WTC11 (cell line): ENCODE results near the gene PROK2. TPM values are rescaled to one million over a fixed set of nuclear protein-coding genes. Genes with fewer than 3 reads are reported as not detected.
A peak's percentile ranks its signal among the peaks of the same experiment; 100 is the strongest.

Experiments
- E2F5 ChIP-seq: sonication (generic); formaldehyde crosslinking; IDR thresholded peaks from 2 replicates; pipeline ENCODE4 v1.8.1; 2022; ENCODE audit warnings: mild to moderate bottlenecking, moderate library complexity, missing genetic modification reagents
- FOXP1 ChIP-seq: sonication (generic); formaldehyde crosslinking; IDR thresholded peaks from 2 replicates; pipeline ENCODE4 v1.8.0; 2022; ENCODE audit warnings: missing genetic modification reagents, mild to moderate bottlenecking, moderate library complexity, borderline replicate concordance
- FOXP4 ChIP-seq: sonication (generic); formaldehyde crosslinking; IDR thresholded peaks from 2 replicates; pipeline ENCODE4 v1.8.0; 2022; ENCODE audit warnings: mild to moderate bottlenecking, missing genetic modification reagents
- HMGA2 ChIP-seq: fragments of 250-450 bp; sonication (Bioruptor Pico); IDR thresholded peaks from 2 replicates; pipeline ENCODE4 v1.4.0; 2021; ENCODE audit warnings: mild to moderate bottlenecking, moderate library complexity
- JUN ChIP-seq: sonication (generic); formaldehyde crosslinking; IDR thresholded peaks from 2 replicates; pipeline ENCODE4 v1.8.0; 2023; ENCODE audit warnings: mild to moderate bottlenecking, missing genetic modification reagents
- KAT7 ChIP-seq: sonication (generic); formaldehyde crosslinking; IDR thresholded peaks from 2 replicates; pipeline ENCODE4 v1.8.1; 2023; ENCODE audit warnings: missing genetic modification reagents, mild to moderate bottlenecking, borderline replicate concordance
- SP1 ChIP-seq: sonication (generic); formaldehyde crosslinking; conservative IDR thresholded peaks from 2 replicates; pipeline ENCODE4 v1.8.1; 2022; ENCODE audit warnings: missing genetic modification reagents
- TP53 ChIP-seq: sonication (generic); formaldehyde crosslinking; IDR thresholded peaks from 2 replicates; pipeline ENCODE4 v1.8.1; 2023; ENCODE audit warnings: mild to moderate bottlenecking, missing genetic modification reagents
- ZNF263 ChIP-seq: sonication (generic); formaldehyde crosslinking; IDR thresholded peaks from 2 replicates; pipeline ENCODE4 v1.8.1; 2022; ENCODE audit warnings: low read depth, mild to moderate bottlenecking, moderate library complexity, missing genetic modification reagents
- total RNA-seq: library from RNA; stranded (reverse); gene quantifications from 3 replicates; pipeline ENCODE4 v1.2.3, GENCODE V29; 2021
- TF ChIP-seq, protein P1 (sequence below): sonication (generic); formaldehyde crosslinking; IDR thresholded peaks from 2 replicates; pipeline ENCODE4 v1.8.0; 2023; ENCODE audit warnings: missing genetic modification reagents, mild to moderate bottlenecking, borderline replicate concordance
- TF ChIP-seq, protein P2 (sequence below): sonication (generic); formaldehyde crosslinking; IDR thresholded peaks from 2 replicates; pipeline ENCODE4 v1.8.1; 2023; ENCODE audit warnings: mild to moderate bottlenecking, moderate library complexity, missing genetic modification reagents
- TF ChIP-seq, protein P3 (sequence below): sonication (generic); formaldehyde crosslinking; conservative IDR thresholded peaks from 2 replicates; pipeline ENCODE4 v1.8.1; 2023; ENCODE audit warnings: mild to moderate bottlenecking, low read depth, missing genetic modification reagents, moderate library complexity
- TF ChIP-seq, protein P4 (sequence below): sonication (generic); formaldehyde crosslinking; IDR thresholded peaks from 2 replicates; pipeline ENCODE4 v1.8.0; 2022; ENCODE audit warnings: mild to moderate bottlenecking, missing genetic modification reagents
- TF ChIP-seq, protein P5 (sequence below): sonication (generic); formaldehyde crosslinking; IDR thresholded peaks from 2 replicates; pipeline ENCODE4 v1.8.1; 2022; ENCODE audit warnings: low read depth, mild to moderate bottlenecking, moderate library complexity, missing genetic modification reagents, borderline replicate concordance
- TF ChIP-seq, protein P6 (sequence below): sonication (generic); formaldehyde crosslinking; IDR thresholded peaks from 2 replicates; pipeline ENCODE4 v1.8.0; 2022; ENCODE audit warnings: mild to moderate bottlenecking, missing genetic modification reagents

Gene PROK2
- total RNA-seq, 1 experiment from 2014 or later: 0.92 TPM

DNA sequence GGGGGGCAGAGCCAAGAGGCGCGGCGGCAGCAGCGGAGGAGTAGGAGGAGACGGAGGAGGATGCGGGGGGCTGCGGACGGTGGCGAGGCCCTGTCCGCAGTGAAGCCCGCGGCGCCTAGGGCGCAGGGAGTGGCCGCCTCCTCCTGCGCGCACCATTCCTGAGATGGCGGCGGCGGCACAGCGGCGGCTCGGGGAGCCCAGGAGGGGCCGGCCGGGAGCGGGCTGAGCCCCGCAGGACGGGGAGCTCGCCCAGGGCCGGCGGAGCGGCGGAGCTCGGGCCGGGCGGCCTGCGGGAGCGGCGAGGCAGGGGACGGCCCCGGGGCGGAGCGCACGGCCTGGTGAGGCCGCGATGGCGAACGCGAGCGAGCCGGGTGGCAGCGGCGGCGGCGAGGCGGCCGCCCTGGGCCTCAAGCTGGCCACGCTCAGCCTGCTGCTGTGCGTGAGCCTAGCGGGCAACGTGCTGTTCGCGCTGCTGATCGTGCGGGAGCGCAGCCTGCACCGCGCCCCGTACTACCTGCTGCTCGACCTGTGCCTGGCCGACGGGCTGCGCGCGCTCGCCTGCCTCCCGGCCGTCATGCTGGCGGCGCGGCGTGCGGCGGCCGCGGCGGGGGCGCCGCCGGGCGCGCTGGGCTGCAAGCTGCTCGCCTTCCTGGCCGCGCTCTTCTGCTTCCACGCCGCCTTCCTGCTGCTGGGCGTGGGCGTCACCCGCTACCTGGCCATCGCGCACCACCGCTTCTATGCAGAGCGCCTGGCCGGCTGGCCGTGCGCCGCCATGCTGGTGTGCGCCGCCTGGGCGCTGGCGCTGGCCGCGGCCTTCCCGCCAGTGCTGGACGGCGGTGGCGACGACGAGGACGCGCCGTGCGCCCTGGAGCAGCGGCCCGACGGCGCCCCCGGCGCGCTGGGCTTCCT is 31.0 kb downstream of the PROK2 start, which contains the start of gene GPR27 (continued):
- TF ChIP-seq, protein P1, sequence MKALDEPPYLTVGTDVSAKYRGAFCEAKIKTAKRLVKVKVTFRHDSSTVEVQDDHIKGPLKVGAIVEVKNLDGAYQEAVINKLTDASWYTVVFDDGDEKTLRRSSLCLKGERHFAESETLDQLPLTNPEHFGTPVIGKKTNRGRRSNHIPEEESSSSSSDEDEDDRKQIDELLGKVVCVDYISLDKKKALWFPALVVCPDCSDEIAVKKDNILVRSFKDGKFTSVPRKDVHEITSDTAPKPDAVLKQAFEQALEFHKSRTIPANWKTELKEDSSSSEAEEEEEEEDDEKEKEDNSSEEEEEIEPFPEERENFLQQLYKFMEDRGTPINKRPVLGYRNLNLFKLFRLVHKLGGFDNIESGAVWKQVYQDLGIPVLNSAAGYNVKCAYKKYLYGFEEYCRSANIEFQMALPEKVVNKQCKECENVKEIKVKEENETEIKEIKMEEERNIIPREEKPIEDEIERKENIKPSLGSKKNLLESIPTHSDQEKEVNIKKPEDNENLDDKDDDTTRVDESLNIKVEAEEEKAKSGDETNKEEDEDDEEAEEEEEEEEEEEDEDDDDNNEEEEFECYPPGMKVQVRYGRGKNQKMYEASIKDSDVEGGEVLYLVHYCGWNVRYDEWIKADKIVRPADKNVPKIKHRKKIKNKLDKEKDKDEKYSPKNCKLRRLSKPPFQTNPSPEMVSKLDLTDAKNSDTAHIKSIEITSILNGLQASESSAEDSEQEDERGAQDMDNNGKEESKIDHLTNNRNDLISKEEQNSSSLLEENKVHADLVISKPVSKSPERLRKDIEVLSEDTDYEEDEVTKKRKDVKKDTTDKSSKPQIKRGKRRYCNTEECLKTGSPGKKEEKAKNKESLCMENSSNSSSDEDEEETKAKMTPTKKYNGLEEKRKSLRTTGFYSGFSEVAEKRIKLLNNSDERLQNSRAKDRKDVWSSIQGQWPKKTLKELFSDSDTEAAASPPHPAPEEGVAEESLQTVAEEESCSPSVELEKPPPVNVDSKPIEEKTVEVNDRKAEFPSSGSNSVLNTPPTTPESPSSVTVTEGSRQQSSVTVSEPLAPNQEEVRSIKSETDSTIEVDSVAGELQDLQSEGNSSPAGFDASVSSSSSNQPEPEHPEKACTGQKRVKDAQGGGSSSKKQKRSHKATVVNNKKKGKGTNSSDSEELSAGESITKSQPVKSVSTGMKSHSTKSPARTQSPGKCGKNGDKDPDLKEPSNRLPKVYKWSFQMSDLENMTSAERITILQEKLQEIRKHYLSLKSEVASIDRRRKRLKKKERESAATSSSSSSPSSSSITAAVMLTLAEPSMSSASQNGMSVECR (CRISPR knock-in tag): 0 out of 2 replicates have a peak, but pooled peaks have one; percentile 47
- TF ChIP-seq SP1 (CRISPR knock-in tag): peak; percentile 64
- TF ChIP-seq, protein P2, sequence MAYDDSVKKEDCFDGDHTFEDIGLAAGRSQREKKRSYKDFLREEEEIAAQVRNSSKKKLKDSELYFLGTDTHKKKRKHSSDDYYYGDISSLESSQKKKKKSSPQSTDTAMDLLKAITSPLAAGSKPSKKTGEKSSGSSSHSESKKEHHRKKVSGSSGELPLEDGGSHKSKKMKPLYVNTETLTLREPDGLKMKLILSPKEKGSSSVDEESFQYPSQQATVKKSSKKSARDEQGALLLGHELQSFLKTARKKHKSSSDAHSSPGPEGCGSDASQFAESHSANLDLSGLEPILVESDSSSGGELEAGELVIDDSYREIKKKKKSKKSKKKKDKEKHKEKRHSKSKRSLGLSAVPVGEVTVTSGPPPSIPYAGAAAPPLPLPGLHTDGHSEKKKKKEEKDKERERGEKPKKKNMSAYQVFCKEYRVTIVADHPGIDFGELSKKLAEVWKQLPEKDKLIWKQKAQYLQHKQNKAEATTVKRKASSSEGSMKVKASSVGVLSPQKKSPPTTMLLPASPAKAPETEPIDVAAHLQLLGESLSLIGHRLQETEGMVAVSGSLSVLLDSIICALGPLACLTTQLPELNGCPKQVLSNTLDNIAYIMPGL (CRISPR knock-in tag): peak; percentile 70; the same call in 1 of the 2 replicates
- no peak for TF ChIP-seq HMGA2
- TF ChIP-seq FOXP4 (CRISPR knock-in tag): peak; percentile 91
- TF ChIP-seq, protein P3, sequence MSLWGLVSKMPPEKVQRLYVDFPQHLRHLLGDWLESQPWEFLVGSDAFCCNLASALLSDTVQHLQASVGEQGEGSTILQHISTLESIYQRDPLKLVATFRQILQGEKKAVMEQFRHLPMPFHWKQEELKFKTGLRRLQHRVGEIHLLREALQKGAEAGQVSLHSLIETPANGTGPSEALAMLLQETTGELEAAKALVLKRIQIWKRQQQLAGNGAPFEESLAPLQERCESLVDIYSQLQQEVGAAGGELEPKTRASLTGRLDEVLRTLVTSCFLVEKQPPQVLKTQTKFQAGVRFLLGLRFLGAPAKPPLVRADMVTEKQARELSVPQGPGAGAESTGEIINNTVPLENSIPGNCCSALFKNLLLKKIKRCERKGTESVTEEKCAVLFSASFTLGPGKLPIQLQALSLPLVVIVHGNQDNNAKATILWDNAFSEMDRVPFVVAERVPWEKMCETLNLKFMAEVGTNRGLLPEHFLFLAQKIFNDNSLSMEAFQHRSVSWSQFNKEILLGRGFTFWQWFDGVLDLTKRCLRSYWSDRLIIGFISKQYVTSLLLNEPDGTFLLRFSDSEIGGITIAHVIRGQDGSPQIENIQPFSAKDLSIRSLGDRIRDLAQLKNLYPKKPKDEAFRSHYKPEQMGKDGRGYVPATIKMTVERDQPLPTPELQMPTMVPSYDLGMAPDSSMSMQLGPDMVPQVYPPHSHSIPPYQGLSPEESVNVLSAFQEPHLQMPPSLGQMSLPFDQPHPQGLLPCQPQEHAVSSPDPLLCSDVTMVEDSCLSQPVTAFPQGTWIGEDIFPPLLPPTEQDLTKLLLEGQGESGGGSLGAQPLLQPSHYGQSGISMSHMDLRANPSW (CRISPR knock-in tag): no peak
- TF ChIP-seq, protein P4, sequence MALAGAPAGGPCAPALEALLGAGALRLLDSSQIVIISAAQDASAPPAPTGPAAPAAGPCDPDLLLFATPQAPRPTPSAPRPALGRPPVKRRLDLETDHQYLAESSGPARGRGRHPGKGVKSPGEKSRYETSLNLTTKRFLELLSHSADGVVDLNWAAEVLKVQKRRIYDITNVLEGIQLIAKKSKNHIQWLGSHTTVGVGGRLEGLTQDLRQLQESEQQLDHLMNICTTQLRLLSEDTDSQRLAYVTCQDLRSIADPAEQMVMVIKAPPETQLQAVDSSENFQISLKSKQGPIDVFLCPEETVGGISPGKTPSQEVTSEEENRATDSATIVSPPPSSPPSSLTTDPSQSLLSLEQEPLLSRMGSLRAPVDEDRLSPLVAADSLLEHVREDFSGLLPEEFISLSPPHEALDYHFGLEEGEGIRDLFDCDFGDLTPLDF (CRISPR knock-in tag): no peak
- no peak for TF ChIP-seq E2F5 (CRISPR knock-in tag)
- TF ChIP-seq, protein P5, sequence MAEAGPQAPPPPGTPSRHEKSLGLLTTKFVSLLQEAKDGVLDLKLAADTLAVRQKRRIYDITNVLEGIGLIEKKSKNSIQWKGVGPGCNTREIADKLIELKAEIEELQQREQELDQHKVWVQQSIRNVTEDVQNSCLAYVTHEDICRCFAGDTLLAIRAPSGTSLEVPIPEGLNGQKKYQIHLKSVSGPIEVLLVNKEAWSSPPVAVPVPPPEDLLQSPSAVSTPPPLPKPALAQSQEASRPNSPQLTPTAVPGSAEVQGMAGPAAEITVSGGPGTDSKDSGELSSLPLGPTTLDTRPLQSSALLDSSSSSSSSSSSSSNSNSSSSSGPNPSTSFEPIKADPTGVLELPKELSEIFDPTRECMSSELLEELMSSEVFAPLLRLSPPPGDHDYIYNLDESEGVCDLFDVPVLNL: peak; percentile 37
- TF ChIP-seq FOXP1 (CRISPR knock-in tag): peak; percentile 93
- TF ChIP-seq JUN (CRISPR knock-in tag): 0 out of 2 replicates have a peak, but pooled peaks have one; percentile 17
- TF ChIP-seq, protein P6, sequence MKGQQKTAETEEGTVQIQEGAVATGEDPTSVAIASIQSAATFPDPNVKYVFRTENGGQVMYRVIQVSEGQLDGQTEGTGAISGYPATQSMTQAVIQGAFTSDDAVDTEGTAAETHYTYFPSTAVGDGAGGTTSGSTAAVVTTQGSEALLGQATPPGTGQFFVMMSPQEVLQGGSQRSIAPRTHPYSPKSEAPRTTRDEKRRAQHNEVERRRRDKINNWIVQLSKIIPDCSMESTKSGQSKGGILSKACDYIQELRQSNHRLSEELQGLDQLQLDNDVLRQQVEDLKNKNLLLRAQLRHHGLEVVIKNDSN: no peak
- TF ChIP-seq KAT7: peak; percentile 58; the same call in 1 of the 2 replicates
- 0 out of 2 replicates have a peak, but pooled peaks have one; percentile 15 for TF ChIP-seq ZNF263
- TF ChIP-seq TP53 (CRISPR knock-in tag): peak; percentile 92
